Neural progenitor cell (in vitro differentiated cells): ENCODE results near the gene SIGLECL1. TPM values are rescaled to one million over a fixed set of nuclear protein-coding genes. Genes with fewer than 3 reads are reported as not detected.

Experiments
- DNase-seq: peaks from one replicate; pipeline ENCODE4 v3.0.0-alpha.2; 2016; ENCODE audit warnings: low spot score
- H2AFZ ChIP-seq: fragments of 200-600 bp; sonication (generic); replicated peaks from 2 replicates; pipeline ENCODE4 v1.6.1; 2016; ENCODE audit warnings: antibody characterized with exemption
- H3F3A ChIP-seq: fragments of 200-600 bp; sonication (generic); 2 replicates; pipeline ENCODE4 v1.6.1; 2016; ENCODE audit warnings: antibody characterized with exemption, low read depth
- H3K27ac ChIP-seq: fragments of 200-600 bp; sonication (generic); 2 replicates; pipeline ENCODE4 v1.5.1; 2016; ENCODE audit warnings: mild to moderate bottlenecking
- H3K27me3 ChIP-seq: fragments of 200-600 bp; sonication (generic); 2 replicates; pipeline ENCODE4 v1.6.1; 2016; ENCODE audit warnings: mild to moderate bottlenecking, moderate library complexity
- H3K36me3 ChIP-seq: fragments of 200-600 bp; sonication (generic); 2 replicates; pipeline ENCODE4 v1.5.1; 2016
- H3K4me1 ChIP-seq: fragments of 200-600 bp; sonication (generic); 2 replicates; pipeline ENCODE4 v1.6.1; 2016; ENCODE audit warnings: mixed run types
- H3K4me2 ChIP-seq: fragments of 200-600 bp; sonication (generic); 2 replicates; pipeline ENCODE4 v1.6.1; 2016
- H3K4me3 ChIP-seq: fragments of 200-600 bp; sonication (generic); 2 replicates; pipeline ENCODE4 v1.5.1; 2016
- H3K79me2 ChIP-seq: fragments of 200-600 bp; sonication (generic); 2 replicates; pipeline ENCODE4 v1.6.1; 2016; ENCODE audit warnings: low read depth
- H3K9ac ChIP-seq: fragments of 200-600 bp; sonication (generic); 2 replicates; pipeline ENCODE4 v1.6.1; 2016
- H3K9me3 ChIP-seq: fragments of 200-600 bp; sonication (generic); 2 replicates; pipeline ENCODE4 v1.5.1; 2016; ENCODE audit warnings: low read depth
- H4K20me1 ChIP-seq: fragments of 200-600 bp; sonication (generic); 2 replicates; pipeline ENCODE4 v1.6.1; 2016; ENCODE audit warnings: low read depth
- H3K27ac Mint-ChIP-seq: 3 replicates; pipeline ENCODE4 v1.8.0; 2021; ENCODE audit warnings: mixed read lengths
- H3K27me3 Mint-ChIP-seq: 2 replicates; pipeline ENCODE4 v1.8.0; 2022; ENCODE audit warnings: low read depth, mild to moderate bottlenecking, inconsistent platforms, moderate library complexity, mixed read lengths; ENCODE audit not compliant: insufficient read depth
- H3K36me3 Mint-ChIP-seq: 3 replicates; pipeline ENCODE4 v1.8.0; 2021; ENCODE audit warnings: mixed read lengths
- H3K4me1 Mint-ChIP-seq: 3 replicates; pipeline ENCODE4 v1.8.0; 2021; ENCODE audit warnings: mixed read lengths
- H3K4me3 Mint-ChIP-seq: 3 replicates; pipeline ENCODE4 v1.8.0; 2021; ENCODE audit warnings: mild to moderate bottlenecking, moderate library complexity, mixed read lengths
- H3K9me3 Mint-ChIP-seq: 3 replicates; pipeline ENCODE4 v1.8.0; 2020; ENCODE audit warnings: mixed read lengths
- EZH2 ChIP-seq: fragments of 200-600 bp; sonication (generic); IDR thresholded peaks from 2 replicates; pipeline ENCODE4 v1.6.1; 2017; ENCODE audit warnings: antibody characterized with exemption, mild to moderate bottlenecking, moderate library complexity
- EZH2phosphoT487 ChIP-seq: fragments of 200-600 bp; sonication (generic); IDR thresholded peaks from 2 replicates; pipeline ENCODE4 v1.6.1; 2017; ENCODE audit warnings: antibody characterized with exemption
- total RNA-seq: library from RNA; depleted of rRNA; stranded (reverse); fragments of >200 nt; gene quantifications from 2 replicates; pipeline ENCODE4 v1.2.3, GENCODE V29; 2015; ENCODE audit warnings: low replicate concordance
- TF ChIP-seq, protein P1 (sequence below): fragments of 200-600 bp; sonication (generic); IDR thresholded peaks from 2 replicates; pipeline ENCODE4 v1.5.1; 2017; ENCODE audit warnings: antibody characterized with exemption, mild to moderate bottlenecking

SIGLECL1 gene
- total RNA-seq, 1 donor from 2014 or later, result not detected

DNA sequence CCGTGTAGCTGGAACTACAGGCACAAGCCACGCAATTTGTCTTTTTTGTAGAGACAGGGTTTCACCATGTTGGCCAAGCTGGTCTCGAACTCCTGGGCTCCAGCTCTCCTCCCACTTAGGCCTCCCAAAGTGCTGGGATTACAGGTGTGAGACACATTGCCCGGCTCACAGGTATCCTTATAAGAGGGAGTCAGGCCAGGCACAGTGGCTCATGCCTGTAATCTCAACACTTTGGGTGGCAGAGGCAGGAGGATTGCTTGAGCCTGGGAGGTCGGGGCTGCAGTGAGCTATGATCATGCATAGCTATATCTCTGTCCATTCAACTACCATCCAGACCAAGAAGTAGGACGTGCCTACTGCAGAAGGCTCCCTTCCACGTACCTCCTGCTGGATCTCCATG, 50.4 kb downstream of the SIGLECL1 start:
- Histone ChIP-seq H3K27ac (no peak overlapping the region), H4K20me1 (no peaks in the 10 kb centered on the region), H3K4me2 (no peak overlapping the region), H3K4me1 (no peaks in the 10 kb centered on the region), H3F3A (no peaks in the 10 kb centered on the region), H3K27me3 (no peaks in the 10 kb centered on the region), H2AFZ (no peak overlapping the region), H3K36me3 (no peaks in the 10 kb centered on the region), H3K9ac (no peak overlapping the region), H3K4me3 (no peak overlapping the region), H3K79me2 (no peaks in the 10 kb centered on the region), H3K9me3 (no peaks in the 10 kb centered on the region)
- Mint-ChIP-seq H3K27ac (no peak overlapping the region), H3K27me3 (peaks cover 11% of the 10 kb centered on the region), H3K4me3 (no peak overlapping the region), H3K4me1 (peaks cover 3% of the 10 kb centered on the region), H3K9me3 (peaks cover 11% of the 10 kb centered on the region), H3K36me3 (no peaks in the 10 kb centered on the region)
- no peak for DNase-seq
- TF ChIP-seq EZH2 (no peak), EZH2phosphoT487 (no peak)
- TF ChIP-seq, protein P1, sequence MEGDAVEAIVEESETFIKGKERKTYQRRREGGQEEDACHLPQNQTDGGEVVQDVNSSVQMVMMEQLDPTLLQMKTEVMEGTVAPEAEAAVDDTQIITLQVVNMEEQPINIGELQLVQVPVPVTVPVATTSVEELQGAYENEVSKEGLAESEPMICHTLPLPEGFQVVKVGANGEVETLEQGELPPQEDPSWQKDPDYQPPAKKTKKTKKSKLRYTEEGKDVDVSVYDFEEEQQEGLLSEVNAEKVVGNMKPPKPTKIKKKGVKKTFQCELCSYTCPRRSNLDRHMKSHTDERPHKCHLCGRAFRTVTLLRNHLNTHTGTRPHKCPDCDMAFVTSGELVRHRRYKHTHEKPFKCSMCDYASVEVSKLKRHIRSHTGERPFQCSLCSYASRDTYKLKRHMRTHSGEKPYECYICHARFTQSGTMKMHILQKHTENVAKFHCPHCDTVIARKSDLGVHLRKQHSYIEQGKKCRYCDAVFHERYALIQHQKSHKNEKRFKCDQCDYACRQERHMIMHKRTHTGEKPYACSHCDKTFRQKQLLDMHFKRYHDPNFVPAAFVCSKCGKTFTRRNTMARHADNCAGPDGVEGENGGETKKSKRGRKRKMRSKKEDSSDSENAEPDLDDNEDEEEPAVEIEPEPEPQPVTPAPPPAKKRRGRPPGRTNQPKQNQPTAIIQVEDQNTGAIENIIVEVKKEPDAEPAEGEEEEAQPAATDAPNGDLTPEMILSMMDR, result no peak

- Histone ChIP-seq H3K4me3 (no peak overlapping the region), H3K9me3 (no peaks in the 10 kb centered on the region), H3F3A (peaks cover 5% of the 10 kb centered on the region), H2AFZ (no peak overlapping the region), H3K36me3 (no peaks in the 10 kb centered on the region), H4K20me1 (no peaks in the 10 kb centered on the region), H3K4me1 (no peaks in the 10 kb centered on the region), H3K27ac (no peak overlapping the region), H3K4me2 (no peak overlapping the region), H3K27me3 (no peaks in the 10 kb centered on the region), H3K9ac (no peak overlapping the region), H3K79me2 (no peaks in the 10 kb centered on the region)
- Mint-ChIP-seq H3K4me1 (peaks cover 10% of the 10 kb centered on the region), H3K9me3 (peaks cover 22% of the 10 kb centered on the region), H3K36me3 (no peaks in the 10 kb centered on the region), H3K4me3 (no peak overlapping the region), H3K27ac (no peak overlapping the region), H3K27me3 (peaks cover 7% of the 10 kb centered on the region)
- DNase-seq, result no peak
- TF ChIP-seq, protein P1, result no peak
- TF ChIP-seq EZH2phosphoT487, result no peak
- TF ChIP-seq EZH2, result no peak
Measured at GRCh38 chr19:51305479-51305878, 54.6 kb downstream of the SIGLECL1 start.

DNA sequence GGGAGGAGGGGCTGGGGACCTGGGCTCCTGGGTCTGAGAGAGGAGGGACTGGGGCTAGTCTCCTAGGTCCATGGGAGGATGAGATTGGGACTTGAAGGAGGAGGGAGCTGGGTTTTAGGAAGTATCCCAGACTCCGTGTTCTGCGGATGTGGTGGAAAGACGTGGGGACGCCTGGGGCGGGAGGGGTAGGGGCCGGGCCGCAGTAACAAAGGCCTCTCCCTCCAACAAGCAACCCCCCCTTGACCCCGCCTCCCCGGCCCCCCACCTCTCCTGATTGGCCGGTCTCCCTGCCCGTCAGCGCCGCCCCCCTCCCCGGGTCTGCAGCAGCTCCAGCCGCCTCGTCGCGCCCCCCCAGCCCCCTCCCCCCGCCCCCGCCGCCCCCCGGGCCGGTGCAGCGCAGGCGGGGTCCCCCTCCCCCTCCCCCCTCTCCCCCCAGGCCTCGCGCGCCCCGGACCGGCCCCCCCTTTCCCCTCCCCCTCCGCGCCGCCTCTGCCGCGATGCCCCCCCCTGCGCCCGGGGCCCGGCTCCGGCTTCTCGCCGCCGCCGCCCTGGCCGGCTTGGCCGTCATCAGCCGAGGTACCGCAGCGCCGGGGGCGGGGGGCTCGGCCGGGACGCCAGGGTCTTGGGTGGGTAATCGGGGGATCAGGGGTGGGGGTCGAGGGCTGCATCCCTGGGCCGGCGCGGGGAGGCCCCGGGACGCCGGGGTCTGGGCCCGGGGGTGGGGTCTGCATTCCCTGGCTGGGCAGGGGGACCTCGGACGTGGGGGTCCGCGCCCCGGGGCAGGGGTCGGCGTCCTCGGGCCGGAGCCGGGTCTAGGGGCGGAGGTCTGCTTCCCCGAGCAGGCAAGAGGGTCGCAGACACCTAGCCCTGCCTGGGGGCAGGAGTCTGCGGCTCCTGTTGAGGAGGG, 60.7 kb downstream of the SIGLECL1 start, which contains the start of gene IGLON5:
IGLON5 (plus strand) TSS at position 294 of the 907 bp plus-strand sequence; CDS start at position 498, 204 bp downstream.
- TF ChIP-seq EZH2phosphoT487 (no peak), EZH2 (no peak)
- TF ChIP-seq, protein P1, result no peak
- H3K36me3 ChIP-seq, result no peaks in the 10 kb centered on the region
- H2AFZ ChIP-seq, result no peak within 1 kb of the TSS
- H3F3A ChIP-seq, result peaks cover 8% of the 10 kb centered on the region
- Mint-ChIP-seq H3K27me3 (peaks cover 9% of the 10 kb centered on the region), H3K36me3 (peaks cover 4% of the 10 kb centered on the region), H3K4me1 (peaks cover 19% of the 10 kb centered on the region), H3K9me3 (peaks cover 17% of the 10 kb centered on the region), H3K27ac (peak within 1 kb of the TSS; percentile 51), H3K4me3 (peak within 1 kb of the TSS; percentile 86)
- H3K4me3 ChIP-seq, result peak within 1 kb of the TSS; percentile 88
- no peak within 1 kb of the TSS for H3K27ac ChIP-seq
- DNase-seq, result peak; percentile 67
- H3K9ac ChIP-seq, result peak within 1 kb of the TSS; percentile 11
- peaks cover 7% of the 10 kb centered on the region for H3K4me1 ChIP-seq
- H3K4me2 ChIP-seq, result peak within 1 kb of the TSS; percentile 84
- H3K9me3 ChIP-seq, result no peaks in the 10 kb centered on the region
- H3K79me2 ChIP-seq, result no peaks in the 10 kb centered on the region
- H3K27me3 ChIP-seq, result peaks cover 4% of the 10 kb centered on the region
- no peaks in the 10 kb centered on the region for H4K20me1 ChIP-seq
